GM06990 (cell line): ENCODE measurements around the gene FNDC7.

ENCODE experiments used
- DNase-seq: peaks from one replicate; pipeline ENCODE4 v3.0.0-alpha.2; 2011; ENCODE audit not compliant: insufficient read length; ENCODE audit errors: extremely low read depth
- H3K27me3 ChIP-seq: replicated peaks from 2 replicates; pipeline ENCODE4 v1.6.0; 2011; ENCODE audit warnings: low read length; ENCODE audit not compliant: control insufficient read depth, insufficient read depth
- H3K36me3 ChIP-seq: 2 replicates; pipeline ENCODE4 v1.5.1; 2011; ENCODE audit warnings: low read length; ENCODE audit not compliant: control insufficient read depth, insufficient read depth
- H3K4me3 ChIP-seq: replicated peaks from 2 replicates; pipeline ENCODE4 v1.5.1; 2011; ENCODE audit warnings: low read depth, mild to moderate bottlenecking, control low read depth, low read length
- TF ChIP-seq, protein P1 (sequence below): IDR thresholded peaks from 2 replicates; pipeline ENCODE4 v1.5.1; 2011; ENCODE audit warnings: low read length, control low read depth, mild to moderate bottlenecking, inconsistent platforms; ENCODE audit not compliant: insufficient read depth, poor library complexity, severe bottlenecking

The FNDC7 gene

DNA sequence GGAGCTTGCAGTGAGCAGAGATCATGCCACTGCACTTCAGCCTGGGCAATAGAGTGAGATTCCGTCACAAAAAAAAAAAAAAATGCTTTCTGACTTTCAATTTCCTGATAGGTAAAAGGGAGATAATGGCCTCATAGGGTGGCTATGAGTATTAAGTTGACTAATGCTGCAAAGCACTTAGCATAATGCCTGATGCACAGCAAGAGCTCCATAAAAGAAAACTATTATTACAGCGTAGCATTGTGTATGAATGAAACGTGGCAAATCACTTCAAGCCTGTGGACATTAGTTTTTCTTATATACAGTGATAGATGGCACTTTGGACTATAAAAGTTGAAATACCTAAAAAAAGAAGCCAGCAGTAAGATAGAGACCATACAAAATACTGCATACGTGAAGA, 16.8 kb downstream of the FNDC7 start:
- no peak for DNase-seq
- H3K36me3 ChIP-seq, result no peaks in the 10 kb centered on the region
- no peak overlapping the region for H3K4me3 ChIP-seq
- no peaks in the 10 kb centered on the region for H3K27me3 ChIP-seq
- TF ChIP-seq, protein P1, sequence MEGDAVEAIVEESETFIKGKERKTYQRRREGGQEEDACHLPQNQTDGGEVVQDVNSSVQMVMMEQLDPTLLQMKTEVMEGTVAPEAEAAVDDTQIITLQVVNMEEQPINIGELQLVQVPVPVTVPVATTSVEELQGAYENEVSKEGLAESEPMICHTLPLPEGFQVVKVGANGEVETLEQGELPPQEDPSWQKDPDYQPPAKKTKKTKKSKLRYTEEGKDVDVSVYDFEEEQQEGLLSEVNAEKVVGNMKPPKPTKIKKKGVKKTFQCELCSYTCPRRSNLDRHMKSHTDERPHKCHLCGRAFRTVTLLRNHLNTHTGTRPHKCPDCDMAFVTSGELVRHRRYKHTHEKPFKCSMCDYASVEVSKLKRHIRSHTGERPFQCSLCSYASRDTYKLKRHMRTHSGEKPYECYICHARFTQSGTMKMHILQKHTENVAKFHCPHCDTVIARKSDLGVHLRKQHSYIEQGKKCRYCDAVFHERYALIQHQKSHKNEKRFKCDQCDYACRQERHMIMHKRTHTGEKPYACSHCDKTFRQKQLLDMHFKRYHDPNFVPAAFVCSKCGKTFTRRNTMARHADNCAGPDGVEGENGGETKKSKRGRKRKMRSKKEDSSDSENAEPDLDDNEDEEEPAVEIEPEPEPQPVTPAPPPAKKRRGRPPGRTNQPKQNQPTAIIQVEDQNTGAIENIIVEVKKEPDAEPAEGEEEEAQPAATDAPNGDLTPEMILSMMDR, result no peak

DNA sequence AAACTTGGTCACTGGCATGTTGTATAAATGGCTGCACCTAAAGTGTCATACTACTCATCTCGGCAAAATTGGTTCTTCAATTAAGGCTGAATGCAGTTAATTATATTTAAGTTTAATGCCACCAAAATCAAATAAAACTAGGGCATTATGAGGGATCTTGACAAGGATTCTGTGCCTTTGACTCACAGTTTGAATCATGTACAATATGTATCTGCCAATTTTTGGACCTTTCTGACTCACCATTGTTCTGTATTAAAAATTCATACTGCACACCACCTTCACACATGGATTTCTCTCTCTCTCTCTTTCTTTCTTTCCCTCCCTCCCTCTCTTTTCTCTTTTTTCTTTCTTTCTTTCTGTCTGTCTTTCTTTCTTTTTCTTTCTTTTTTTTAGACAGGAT, 19.7 kb downstream of the FNDC7 start:
- H3K4me3 ChIP-seq, result no peak overlapping the region
- DNase-seq, result no peak
- no peaks in the 10 kb centered on the region for H3K36me3 ChIP-seq
- no peaks in the 10 kb centered on the region for H3K27me3 ChIP-seq
- TF ChIP-seq, protein P1, result no peak

DNA sequence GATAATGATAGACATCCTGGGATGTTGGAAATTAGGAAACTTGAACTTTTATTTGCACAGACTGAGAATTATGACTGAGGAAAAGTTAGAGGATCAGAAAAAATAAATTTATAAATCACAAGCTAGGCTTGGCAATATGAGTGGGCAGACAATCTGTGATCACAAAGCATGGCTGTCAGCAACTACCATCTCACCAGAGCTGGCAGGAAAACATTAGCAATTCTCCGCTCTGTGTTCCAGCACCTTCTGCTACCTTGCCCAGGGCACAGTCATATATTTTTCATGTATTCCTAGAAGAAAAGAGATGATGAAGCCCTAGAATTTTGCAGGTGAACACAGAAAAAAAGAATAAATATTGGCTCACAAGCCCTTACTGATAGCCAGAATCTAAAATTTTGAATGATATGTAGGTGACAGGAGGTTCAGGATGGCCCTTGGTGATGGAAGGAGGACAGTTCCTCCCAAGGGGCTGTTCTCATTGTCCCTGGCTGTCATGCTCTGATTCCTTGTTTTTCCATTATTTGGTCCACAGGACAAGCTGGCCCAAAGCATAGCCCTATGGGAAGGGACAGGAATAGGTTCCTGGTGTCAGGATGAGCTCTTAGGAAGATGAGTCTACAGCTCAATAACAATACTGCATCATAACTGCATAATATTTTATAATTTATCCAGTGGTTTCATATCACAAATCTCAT, 21.6 kb downstream of the FNDC7 start:
- no peaks in the 10 kb centered on the region for H3K36me3 ChIP-seq
- no peak overlapping the region for H3K4me3 ChIP-seq
- TF ChIP-seq, protein P1, result no peak
- no peaks in the 10 kb centered on the region; the same call in 1 of the 2 replicates for H3K27me3 ChIP-seq
- no peak for DNase-seq

DNA sequence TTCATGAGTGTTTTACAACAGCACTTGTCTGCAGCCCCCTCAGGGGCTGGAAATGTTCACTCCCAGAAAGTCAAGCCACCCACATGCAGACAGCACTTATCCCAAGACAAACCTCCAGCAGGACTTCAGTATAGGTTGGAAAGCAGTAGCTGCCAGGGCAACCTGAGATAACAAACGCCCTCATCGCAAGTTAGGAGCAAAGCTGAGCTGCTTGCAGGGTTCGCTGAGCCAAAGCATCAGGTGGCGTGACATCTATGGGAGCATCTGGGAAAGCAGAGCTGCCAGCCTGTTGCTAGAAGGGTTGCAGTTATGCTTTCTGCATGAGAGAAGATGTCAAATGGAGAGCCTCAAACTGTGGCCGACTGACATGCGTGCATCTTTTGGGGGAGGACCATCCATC, 29.5 kb downstream of the FNDC7 start:
- no peak overlapping the region for H3K4me3 ChIP-seq
- no peaks in the 10 kb centered on the region for H3K36me3 ChIP-seq
- TF ChIP-seq, protein P1, result no peak
- no peaks in the 10 kb centered on the region; the same call in 1 of the 2 replicates for H3K27me3 ChIP-seq
- DNase-seq, result no peak

DNA sequence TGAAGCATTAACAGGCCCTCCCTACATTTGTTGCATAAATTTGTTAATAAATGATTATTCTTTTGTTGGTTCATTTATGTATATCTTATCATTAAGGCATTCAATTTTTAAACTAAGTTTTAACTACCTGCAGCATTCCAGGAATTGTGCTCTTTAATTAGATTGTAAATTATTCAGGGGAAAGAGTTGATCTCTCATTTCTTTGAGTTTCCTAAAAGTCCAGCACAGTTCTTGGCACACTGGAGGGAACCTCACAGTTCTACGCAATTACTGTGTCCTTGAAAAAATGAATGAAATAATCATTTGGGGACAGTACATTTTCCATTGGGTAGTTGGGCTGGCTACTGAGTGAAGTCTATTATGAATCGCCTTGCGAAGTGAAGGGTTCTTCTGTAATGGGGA, 33.3 kb downstream of the FNDC7 start:
- Histone ChIP-seq H3K4me3 (no peak overlapping the region), H3K27me3 (no peaks in the 10 kb centered on the region), H3K36me3 (no peaks in the 10 kb centered on the region; the same call in 1 of the 2 replicates)
- no peak for DNase-seq
- TF ChIP-seq, protein P1, result no peak
